GM13977 (cell line): ENCODE measurements around the gene SLC48A1.

Experiments used
- DNase-seq: peaks from one replicate; pipeline ENCODE4 v3.0.0; 2012; ENCODE audit warnings: low spot score
- CTCF ChIP-seq: IDR thresholded peaks from 2 replicates; pipeline ENCODE4 v1.5.1; 2012; ENCODE audit warnings: mild to moderate bottlenecking, control low read depth; ENCODE audit not compliant: insufficient read depth; ENCODE audit errors: extremely low read depth, missing control alignments
- in situ Hi-C: fragments of 300-500 bp; cut with MboI; formaldehyde crosslinking; loops from one replicate; pipeline ENCODE4 v1.12.0; 2022; ENCODE audit warnings: low sequenced_read_pairs, low pct_unique_long_range_greater_than_20kb, mixed read lengths, inconsistent platforms; ENCODE audit not compliant: unreplicated experiment

SLC48A1 gene

GRCh38 chr12:47800582-47800981, 27.5 kb downstream of the SLC48A1 start:
- in situ Hi-C loops = no loop called here
- no peak for TF ChIP-seq CTCF
- DNase-seq = no peak

- TF ChIP-seq CTCF = no peak
- in situ Hi-C loops = no loop called here
- no peak for DNase-seq
Measured at GRCh38 chr12:47801170-47801903, 28.3 kb downstream of the SLC48A1 start.

GRCh38 chr12:47801904-47802246, 28.8 kb downstream of the SLC48A1 start:
- in situ Hi-C loops = no loop called here
- DNase-seq = no peak
- no peak for TF ChIP-seq CTCF

- in situ Hi-C loops = no loop called here
- DNase-seq = no peak
- no peak for TF ChIP-seq CTCF
Measured at GRCh38 chr12:47802312-47802711, 29.3 kb downstream of the SLC48A1 start.

GRCh38 chr12:47803191-47803875, 30.3 kb downstream of the SLC48A1 start:
- in situ Hi-C loops = no loop called here
- no peak for TF ChIP-seq CTCF
- DNase-seq = no peak

- in situ Hi-C loops = no loop called here
- no peak for TF ChIP-seq CTCF
Measured at GRCh38 chr12:47804171-47804570, 31.1 kb downstream of the SLC48A1 start.

GRCh38 chr12:47805417-47805816, 32.4 kb downstream of the SLC48A1 start:
- in situ Hi-C loops = no loop called here
- TF ChIP-seq CTCF = no peak
- DNase-seq = no peak

More at GRCh38 chr12:47804171-47804570, 31.1 kb downstream of the SLC48A1 start:
- no peak for DNase-seq
